Endothelial cell (in vitro differentiated cells): ENCODE measurements around the gene UPF2. TPM values are rescaled to one million over a fixed set of nuclear protein-coding genes. Genes with fewer than 3 reads are reported as not detected.

ENCODE experiments used
- DNase-seq: peaks from one replicate; pipeline ENCODE4 v3.0.0; 2021; ENCODE audit warnings: low spot score
- H3K27ac Mint-ChIP-seq: one replicate; pipeline ENCODE4 v1.8.0; 2021; ENCODE audit warnings: mixed read lengths, inconsistent platforms; ENCODE audit not compliant: unreplicated experiment
- H3K27me3 Mint-ChIP-seq: one replicate; pipeline ENCODE4 v1.8.0; 2021; ENCODE audit warnings: mild to moderate bottlenecking, moderate library complexity, mixed read lengths, inconsistent platforms; ENCODE audit not compliant: unreplicated experiment
- H3K36me3 Mint-ChIP-seq: one replicate; pipeline ENCODE4 v1.8.0; 2021; ENCODE audit warnings: mild to moderate bottlenecking, low read depth, mixed read lengths, inconsistent platforms; ENCODE audit not compliant: unreplicated experiment
- H3K4me1 Mint-ChIP-seq: one replicate; pipeline ENCODE4 v1.8.0; 2021; ENCODE audit warnings: mild to moderate bottlenecking, mixed read lengths, inconsistent platforms; ENCODE audit not compliant: unreplicated experiment
- H3K4me3 Mint-ChIP-seq: one replicate; pipeline ENCODE4 v1.8.0; 2021; ENCODE audit warnings: mild to moderate bottlenecking, mixed read lengths, inconsistent platforms; ENCODE audit not compliant: unreplicated experiment
- H3K9me3 Mint-ChIP-seq: one replicate; pipeline ENCODE4 v1.8.0; 2021; ENCODE audit warnings: mixed read lengths, inconsistent platforms; ENCODE audit not compliant: unreplicated experiment
- total RNA-seq: library from RNA; stranded (reverse); fragmentation: NEBNext Ultra II Directional; extraction: Animal tissue kit (Norgen Biotek cat#: 25700); gene quantifications from one replicate; pipeline ENCODE4 v1.2.1, GENCODE V29; 2021; ENCODE audit not compliant: unreplicated experiment
- TF ChIP-seq, protein P1 (sequence below): fragments of 200-600 bp; sonication (generic); IDR thresholded peaks from one replicate; pipeline ENCODE4 v1.5.0; 2021; ENCODE audit warnings: antibody characterized with exemption; ENCODE audit not compliant: unreplicated experiment

Gene UPF2
- total RNA-seq, 1 donor from 2014 or later: 21.9 TPM

DNA sequence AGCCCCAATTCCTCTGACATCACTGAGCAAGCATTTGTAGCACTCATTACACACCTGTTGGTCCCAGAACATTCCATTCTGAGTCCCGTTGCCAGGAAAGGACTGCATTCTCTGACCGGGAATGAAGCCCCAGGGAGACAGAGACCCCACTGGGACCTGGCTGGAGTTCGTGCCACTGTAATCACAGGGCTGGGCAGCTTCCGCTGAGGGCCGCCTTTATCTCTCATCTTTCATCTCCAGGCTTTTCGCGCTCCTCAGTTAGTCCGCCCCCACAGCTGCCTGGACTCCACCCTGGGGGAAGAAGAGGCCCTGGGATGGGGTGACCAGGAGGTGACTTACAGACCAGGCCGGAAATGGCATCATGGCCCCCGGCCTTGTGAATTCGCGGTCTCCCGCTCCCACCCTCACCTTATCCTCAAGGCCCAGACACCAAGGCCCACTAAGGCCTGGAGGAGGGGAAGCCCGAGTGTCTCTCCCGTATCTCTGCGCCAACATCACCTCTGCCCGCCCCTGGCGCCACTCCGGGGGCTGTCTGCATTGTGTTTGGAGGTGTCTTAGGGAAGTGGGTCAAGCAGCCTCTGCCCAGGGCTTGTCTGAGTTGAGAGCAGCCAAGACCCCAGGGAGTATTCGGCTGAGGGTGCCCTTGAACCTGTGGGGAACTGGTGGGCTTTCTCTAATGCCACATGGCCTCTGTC, 144.1 kb downstream of the UPF2 start:
- H3K4me1 Mint-ChIP-seq: peaks cover 13% of the 10 kb centered on the region
- H3K36me3 Mint-ChIP-seq: no peaks in the 10 kb centered on the region
- H3K27me3 Mint-ChIP-seq: peaks cover 1% of the 10 kb centered on the region
- H3K4me3 Mint-ChIP-seq: no peak overlapping the region
- DNase-seq: no peak
- no peaks in the 10 kb centered on the region for H3K9me3 Mint-ChIP-seq
- no peak overlapping the region for H3K27ac Mint-ChIP-seq
- TF ChIP-seq, protein P1, sequence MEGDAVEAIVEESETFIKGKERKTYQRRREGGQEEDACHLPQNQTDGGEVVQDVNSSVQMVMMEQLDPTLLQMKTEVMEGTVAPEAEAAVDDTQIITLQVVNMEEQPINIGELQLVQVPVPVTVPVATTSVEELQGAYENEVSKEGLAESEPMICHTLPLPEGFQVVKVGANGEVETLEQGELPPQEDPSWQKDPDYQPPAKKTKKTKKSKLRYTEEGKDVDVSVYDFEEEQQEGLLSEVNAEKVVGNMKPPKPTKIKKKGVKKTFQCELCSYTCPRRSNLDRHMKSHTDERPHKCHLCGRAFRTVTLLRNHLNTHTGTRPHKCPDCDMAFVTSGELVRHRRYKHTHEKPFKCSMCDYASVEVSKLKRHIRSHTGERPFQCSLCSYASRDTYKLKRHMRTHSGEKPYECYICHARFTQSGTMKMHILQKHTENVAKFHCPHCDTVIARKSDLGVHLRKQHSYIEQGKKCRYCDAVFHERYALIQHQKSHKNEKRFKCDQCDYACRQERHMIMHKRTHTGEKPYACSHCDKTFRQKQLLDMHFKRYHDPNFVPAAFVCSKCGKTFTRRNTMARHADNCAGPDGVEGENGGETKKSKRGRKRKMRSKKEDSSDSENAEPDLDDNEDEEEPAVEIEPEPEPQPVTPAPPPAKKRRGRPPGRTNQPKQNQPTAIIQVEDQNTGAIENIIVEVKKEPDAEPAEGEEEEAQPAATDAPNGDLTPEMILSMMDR: no peak

DNA sequence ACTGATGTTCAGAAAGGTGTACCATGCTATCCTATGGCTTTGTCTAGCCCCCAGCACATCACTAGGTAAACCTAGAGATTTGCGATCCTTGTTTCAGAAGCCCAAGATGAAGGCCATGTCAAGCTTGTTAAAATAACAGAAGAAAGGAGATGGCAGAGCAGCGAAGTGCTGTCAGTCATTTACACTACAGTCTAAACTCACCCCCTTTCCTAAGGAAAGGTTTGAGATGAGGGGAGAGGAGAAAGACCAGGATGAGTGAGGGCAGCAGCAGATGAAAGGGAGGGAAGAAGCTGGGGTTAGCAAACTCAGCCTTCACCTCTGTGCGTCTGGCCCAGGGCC, 144.6 kb downstream of the UPF2 start:
- H3K9me3 Mint-ChIP-seq: no peaks in the 10 kb centered on the region
- no peaks in the 10 kb centered on the region for H3K36me3 Mint-ChIP-seq
- H3K4me1 Mint-ChIP-seq: peaks cover 13% of the 10 kb centered on the region
- no peak overlapping the region for H3K27ac Mint-ChIP-seq
- TF ChIP-seq, protein P1: no peak
- no peak overlapping the region for H3K4me3 Mint-ChIP-seq
- DNase-seq: no peak
- peaks cover 2% of the 10 kb centered on the region for H3K27me3 Mint-ChIP-seq

DNA sequence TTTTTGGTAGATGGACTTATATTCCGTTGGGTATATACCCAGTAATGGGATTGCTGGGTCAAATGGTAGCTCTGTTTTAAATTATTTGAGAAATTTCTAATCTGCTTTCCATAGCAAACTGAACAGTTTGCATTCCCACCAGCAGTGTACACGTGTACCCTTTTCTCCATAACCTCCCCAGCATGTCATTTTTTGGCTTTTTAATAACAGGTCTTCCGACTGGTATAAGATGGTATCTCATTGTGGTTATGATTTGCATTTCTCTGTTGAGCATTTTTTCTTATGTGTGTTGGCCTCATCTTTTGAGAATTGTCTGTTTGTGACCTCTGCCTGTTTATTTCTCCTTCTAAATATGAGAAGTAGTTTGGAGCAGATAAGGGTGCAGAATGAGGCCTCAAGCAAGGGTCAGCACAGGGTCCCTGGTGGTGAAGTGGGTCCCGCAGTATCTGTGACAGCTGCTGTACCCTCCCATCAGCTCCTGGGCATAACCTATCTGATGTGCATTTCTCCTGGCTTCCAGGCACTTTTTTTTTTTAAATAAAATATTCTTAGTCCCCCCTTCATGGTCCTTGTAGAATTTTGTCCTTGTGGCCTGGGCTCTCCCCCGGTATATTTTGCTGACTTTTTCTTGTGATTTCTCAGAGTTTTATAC, 145.9 kb downstream of the UPF2 start:
- peaks cover 2% of the 10 kb centered on the region for H3K27me3 Mint-ChIP-seq
- no peaks in the 10 kb centered on the region for H3K36me3 Mint-ChIP-seq
- no peak overlapping the region for H3K4me3 Mint-ChIP-seq
- no peaks in the 10 kb centered on the region for H3K9me3 Mint-ChIP-seq
- H3K4me1 Mint-ChIP-seq: peaks cover 5% of the 10 kb centered on the region
- no peak for DNase-seq
- TF ChIP-seq, protein P1: no peak
- no peak overlapping the region for H3K27ac Mint-ChIP-seq

DNA sequence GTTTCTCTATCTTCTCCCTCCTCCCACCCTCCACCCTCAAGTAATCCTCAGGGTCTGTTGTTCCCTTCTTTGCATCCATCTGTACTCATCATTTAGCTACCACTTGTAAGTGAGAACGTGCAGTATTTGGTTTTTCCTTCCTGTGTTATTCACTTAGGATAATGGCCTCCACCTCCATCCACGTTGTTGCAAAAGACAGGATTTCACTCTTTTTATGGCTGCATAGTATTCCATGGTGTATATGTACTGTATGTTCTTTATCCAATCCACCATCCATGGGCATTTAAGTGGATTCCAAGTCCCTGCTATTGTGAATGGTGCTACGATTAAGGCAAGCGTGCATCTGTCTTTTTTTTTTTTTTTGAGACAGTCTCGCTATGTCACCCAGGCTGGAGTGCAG, 147.0 kb downstream of the UPF2 start:
- H3K9me3 Mint-ChIP-seq: no peaks in the 10 kb centered on the region
- TF ChIP-seq, protein P1: no peak

DNA sequence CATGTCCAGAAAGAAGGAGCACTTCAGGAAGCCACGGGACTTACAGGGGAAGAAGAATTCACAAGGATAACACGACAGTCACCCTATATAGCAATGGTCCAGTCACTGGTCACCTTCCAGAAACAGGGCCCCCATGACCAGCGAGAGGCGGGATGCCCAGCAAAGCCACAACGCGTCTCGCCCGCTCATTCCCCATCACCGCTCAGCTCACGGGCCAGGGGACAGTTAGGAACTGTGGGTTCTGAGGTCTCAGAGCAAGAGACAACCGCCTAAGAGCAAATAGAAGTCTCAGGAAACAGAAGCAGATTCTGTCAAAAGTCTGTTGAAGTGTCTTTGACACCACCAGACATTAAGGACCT, 147.5 kb downstream of the UPF2 start:
- no peak for DNase-seq
- peaks cover 2% of the 10 kb centered on the region for H3K27me3 Mint-ChIP-seq
- TF ChIP-seq, protein P1: no peak
- no peaks in the 10 kb centered on the region for H3K4me1 Mint-ChIP-seq
- H3K9me3 Mint-ChIP-seq: no peaks in the 10 kb centered on the region
- H3K4me3 Mint-ChIP-seq: no peak overlapping the region
- no peaks in the 10 kb centered on the region for H3K36me3 Mint-ChIP-seq
- H3K27ac Mint-ChIP-seq: no peak overlapping the region

More for the DNA sequence above, 147.0 kb downstream of the UPF2 start:
- Mint-ChIP-seq H3K27me3 (peaks cover 2% of the 10 kb centered on the region), H3K36me3 (no peaks in the 10 kb centered on the region), H3K4me1 (no peaks in the 10 kb centered on the region), H3K27ac (no peak overlapping the region), H3K4me3 (no peak overlapping the region)
- no peak for DNase-seq
